ENCODE measurements around the gene ANKDD1A. TPM values are rescaled to one million over a fixed set of nuclear protein-coding genes. Genes with fewer than 3 reads are reported as not detected.

Gene ANKDD1A
- total RNA-seq, 1 donor from 2014 or later, result 4.1 TPM

- H3K36me3 Mint-ChIP-seq, result peaks cover 34% of the 10 kb centered on the region
- no peaks in the 10 kb centered on the region for H3K9me3 Mint-ChIP-seq
- no peaks in the 10 kb centered on the region for H3K4me1 Mint-ChIP-seq
- no peak overlapping the region for H3K4me3 Mint-ChIP-seq
- H3K27ac Mint-ChIP-seq, result no peak overlapping the region
- TF ChIP-seq CTCF (IDR thresholded peaks at IDR 0.05; ENCODE audit: unreplicated experiment), result no peak
- no peaks in the 10 kb centered on the region for H3K27me3 Mint-ChIP-seq (ENCODE audit: low read depth)
- no peak for DNase-seq (ENCODE audit: low spot score in 2 of 2, unreplicated experiment in 2 of 2)
Observed at GRCh38 chr15:64975390-64975789, 63.7 kb downstream of the ANKDD1A start.

GRCh38 chr15:64979252-64979710, 67.6 kb downstream of the ANKDD1A start:
- H3K4me3 Mint-ChIP-seq, result no peak overlapping the region
- no peak overlapping the region for H3K27ac Mint-ChIP-seq
- H3K4me1 Mint-ChIP-seq, result no peaks in the 10 kb centered on the region
- no peak for DNase-seq (ENCODE audit: low spot score in 2 of 2, unreplicated experiment in 2 of 2)
- peaks cover 28% of the 10 kb centered on the region for H3K36me3 Mint-ChIP-seq
- no peaks in the 10 kb centered on the region for H3K9me3 Mint-ChIP-seq
- H3K27me3 Mint-ChIP-seq (ENCODE audit: low read depth), result no peaks in the 10 kb centered on the region
- TF ChIP-seq CTCF (IDR thresholded peaks at IDR 0.05; ENCODE audit: unreplicated experiment), result no peak

- no peak for DNase-seq (ENCODE audit: low spot score in 2 of 2, unreplicated experiment in 2 of 2)
- Mint-ChIP-seq H3K4me1 (peaks cover 13% of the 10 kb centered on the region), H3K4me3 (no peak overlapping the region), H3K9me3 (no peaks in the 10 kb centered on the region), H3K36me3 (peaks cover 19% of the 10 kb centered on the region), H3K27ac (peak overlapping the region; percentile 34), H3K27me3 (ENCODE audit: low read depth) (no peaks in the 10 kb centered on the region)
- TF ChIP-seq CTCF (IDR thresholded peaks at IDR 0.05; ENCODE audit: unreplicated experiment), result no peak
Observed at GRCh38 chr15:64981812-64982431, 70.2 kb downstream of the ANKDD1A start.

- no peaks in the 10 kb centered on the region for H3K27me3 Mint-ChIP-seq (ENCODE audit: low read depth)
- no peak overlapping the region for H3K4me3 Mint-ChIP-seq
- peak overlapping the region; percentile 34 for H3K27ac Mint-ChIP-seq
- no peak for DNase-seq (ENCODE audit: low spot score in 2 of 2, unreplicated experiment in 2 of 2)
- peaks cover 19% of the 10 kb centered on the region for H3K36me3 Mint-ChIP-seq
- H3K4me1 Mint-ChIP-seq, result peaks cover 18% of the 10 kb centered on the region
- no peaks in the 10 kb centered on the region for H3K9me3 Mint-ChIP-seq
- no peak for TF ChIP-seq CTCF (IDR thresholded peaks at IDR 0.05; ENCODE audit: unreplicated experiment)
Observed at GRCh38 chr15:64982472-64982871, 70.8 kb downstream of the ANKDD1A start.

GRCh38 chr15:64985366-64986033, 73.8 kb downstream of the ANKDD1A start:
- Mint-ChIP-seq H3K27me3 (ENCODE audit: low read depth) (no peaks in the 10 kb centered on the region), H3K36me3 (peaks cover 3% of the 10 kb centered on the region), H3K9me3 (no peaks in the 10 kb centered on the region), H3K27ac (peak overlapping the region; percentile 64), H3K4me3 (no peak overlapping the region), H3K4me1 (peaks cover 35% of the 10 kb centered on the region)
- no peak for DNase-seq (ENCODE audit: low spot score in 2 of 2, unreplicated experiment in 2 of 2)
- no peak for TF ChIP-seq CTCF (IDR thresholded peaks at IDR 0.05; ENCODE audit: unreplicated experiment)

Data from mesothelial cell of epicardium (in vitro differentiated cells).